HepG2 (cell line): ENCODE results near the gene ANKRD11. TPM values are rescaled to one million over a fixed set of nuclear protein-coding genes. Genes with fewer than 3 reads are reported as not detected.

Experiments
- ATAC-seq: fragments of 200-7000 bp; cut with Tn5 transposase; 3 replicates; pipeline ENCODE4 v1.9.1; 2020; ENCODE audit warnings: mild to moderate bottlenecking, moderate library complexity
- BruUV-seq: library from RNA; stranded (reverse); fragments of 400-500 nt; replicated peaks from 2 replicates; lab custom pipeline; 2021; lab: Mats Ljungman, UMichigan
- CTCF ChIA-PET: fragments of 300-600 bp; formaldehyde crosslinking; extraction: SDS; loops from one replicate; lab custom pipeline; 2021; ENCODE audit warnings: low total read pairs, inconsistent platforms, low intra/inter-chr PET ratio; lab: Yijun Ruan, JAX
- POLR2A ChIA-PET: fragments of 350-600 bp; sonication (Branson Sonifier 250); formaldehyde crosslinking; loops from one replicate; lab custom pipeline; 2020; ENCODE audit warnings: antibody characterized with exemption, inconsistent platforms; lab: Yijun Ruan, JAX
- DNase-seq: peaks from one replicate; pipeline ENCODE4 v3.0.0-alpha.2; 2015; ENCODE audit warnings: low spot score
- FAIRE-seq: peaks from 3 replicates; lab custom pipeline; 2011; peaks lifted over from hg19 to GRCh38; lab: Jason Lieb, UNC
- H2AFZ ChIP-seq: one replicate; pipeline ENCODE4 v1.6.1; 2011; ENCODE audit warnings: low read length, inconsistent platforms
- H3K27ac ChIP-seq: fragments of 300-600 bp; 3 replicates; pipeline ENCODE4 v1.8.0; 2011; ENCODE audit warnings: mixed run types, mild to moderate bottlenecking, mixed read lengths, low read length, inconsistent platforms; ENCODE audit not compliant: insufficient read depth; ENCODE audit errors: extremely low read length
- H3K27me3 ChIP-seq, 2 experiments: fragments of 200-600 bp in 1 of 2; 2 replicates in 1 of 2; 3 replicates in 1 of 2; pipeline versions ENCODE4 v1.6.0 to v1.8.0; 2011; ENCODE audit warnings: low read length in 2 of 2, mild to moderate bottlenecking in 2 of 2, moderate library complexity in 2 of 2, inconsistent platforms in 1 of 2; ENCODE audit not compliant: insufficient read depth in 2 of 2, control insufficient read depth in 1 of 2
- H3K36me3 ChIP-seq, 2 experiments: fragments of 200-600 bp in 1 of 2; replicated peaks in 1 of 2; 2 replicates in 1 of 2; 3 replicates in 1 of 2; pipeline versions ENCODE4 v1.5.1 to v1.8.0; 2011; ENCODE audit warnings: low read length in 2 of 2, inconsistent platforms in 1 of 2; ENCODE audit not compliant: insufficient read depth in 2 of 2, control insufficient read depth in 1 of 2
- H3K4me1 ChIP-seq: 2 replicates; pipeline ENCODE4 v1.5.1; 2012; ENCODE audit warnings: low read length, inconsistent platforms; ENCODE audit not compliant: insufficient read depth
- H3K4me2 ChIP-seq: 2 replicates; pipeline ENCODE4 v1.6.0; 2011; ENCODE audit warnings: low read depth, low read length, inconsistent platforms
- H3K4me3 ChIP-seq, 3 experiments: fragments of 200-600 bp in 1 of 3; sonication (generic), shearing (Covaris generic) in 1 of 3; replicated peaks in 1 of 3; 2 replicates each; pipeline ENCODE4 v1.5.1; 2011 to 2016; ENCODE audit warnings: low read length in 3 of 3, inconsistent platforms in 2 of 3, low read depth in 2 of 3, mild to moderate bottlenecking in 2 of 3, control low read depth in 1 of 3, mixed read lengths in 1 of 3; ENCODE audit not compliant: insufficient read depth in 1 of 3
- H3K79me2 ChIP-seq: one replicate; pipeline ENCODE4 v1.6.1; 2011; ENCODE audit warnings: low read length, inconsistent platforms; ENCODE audit not compliant: insufficient read depth
- H3K9ac ChIP-seq: 2 replicates; pipeline ENCODE4 v1.6.0; 2011; ENCODE audit warnings: mild to moderate bottlenecking, low read depth, low read length, inconsistent platforms; ENCODE audit not compliant: insufficient read depth
- H3K9me3 ChIP-seq: 2 replicates; pipeline ENCODE4 v1.5.1; 2012; ENCODE audit warnings: mild to moderate bottlenecking, low read length
- H4K20me1 ChIP-seq: 2 replicates; pipeline ENCODE4 v1.6.0; 2011; ENCODE audit warnings: inconsistent platforms, mild to moderate bottlenecking, low read length, moderate library complexity; ENCODE audit not compliant: insufficient read depth
- CBX1 ChIP-seq: IDR thresholded peaks from one replicate; pipeline ENCODE4 v1.6.1; 2016; ENCODE audit warnings: antibody characterized with exemption, low read depth
- KAT7 ChIP-seq: IDR thresholded peaks from 2 replicates; pipeline ENCODE4 v1.6.1; 2018; ENCODE audit warnings: borderline replicate concordance, missing compliant biosample characterization
- KDM1A ChIP-seq: IDR thresholded peaks from 2 replicates; pipeline ENCODE4 v1.6.1; 2016; ENCODE audit warnings: missing compliant biosample characterization
- RBM22 ChIP-seq: fragments of 200-400 bp; formaldehyde crosslinking; optimal IDR thresholded peaks from 2 replicates; pipeline ENCODE3; 2017; ENCODE audit warnings: mild to moderate bottlenecking, low read length, moderate library complexity
- SNAPC2 ChIP-seq: sonication (generic); formaldehyde crosslinking; IDR thresholded peaks from 2 replicates; pipeline ENCODE4 v1.8.1; 2022; ENCODE audit warnings: mild to moderate bottlenecking, missing genetic modification reagents
- ZBTB33 ChIP-seq: sonication (generic); formaldehyde crosslinking; IDR thresholded peaks from 2 replicates; pipeline ENCODE4 v1.4.0; 2020; ENCODE audit warnings: missing genetic modification reagents
- ZNF337 ChIP-seq: sonication (generic); formaldehyde crosslinking; IDR thresholded peaks from 2 replicates; pipeline ENCODE4 v1.5.1; 2020; ENCODE audit warnings: missing genetic modification reagents, low read depth, mild to moderate bottlenecking, borderline replicate concordance
- WGBS: methylation state at CpG from one replicate; pipeline ENCODE4 v1.1.6; 2017; ENCODE audit warnings: low lambda C conversion rate; 5-methylcytosine and 5-hydroxymethylcytosine counted together
- in situ Hi-C: cut with HindIII; loops from 2 replicates; pipeline ENCODE4 v1.10.0; 2017; ENCODE audit warnings: low pct_unique_long_range_greater_than_20kb; ENCODE audit not compliant: extremely low pct_ligation_motif_present
- intact Hi-C: fragments of 100-400 bp; cut with micrococcal nuclease; formaldehyde crosslinking; loops from one replicate; pipeline ENCODE4 v1.10.0; 2022; ENCODE audit not compliant: unreplicated experiment
- polyA plus RNA-seq, 8 experiments: library from polyadenylated mRNA; depleted of rRNA in 3 of 8; stranded (reverse) in 7 of 8; unstranded in 1 of 8; fragments of >200 nt; fragmentation: Illumina TruSeq in 4 of 8; extraction: Trizol in 4 of 8; gene quantifications; 2 replicates each; pipeline versions ENCODE4 v1.2.1 to v1.2.3, GENCODE V29; 2011 to 2016; ENCODE audit warnings: low read depth in 4 of 8, missing spikeins in 1 of 8, mixed read lengths in 1 of 8; ENCODE audit not compliant: insufficient read depth in 1 of 8
- total RNA-seq, 5 experiments: library from RNA; depleted of rRNA; stranded (reverse); fragments of >200 nt; fragmentation: Illumina TruSeq; extraction: Trizol; gene quantifications; 2 replicates each; pipeline ENCODE4 v1.2.3, GENCODE V29; 2016; ENCODE audit warnings: low read depth in 1 of 5
- TF ChIP-seq, protein P1 (sequence below): sonication (generic); formaldehyde crosslinking; IDR thresholded peaks from 2 replicates; pipeline ENCODE4 v1.5.0; 2020; ENCODE audit warnings: missing genetic modification reagents

The ANKRD11 gene
- total and polyA plus RNA-seq, 2 of the 13 experiments (the other 11 are each of a cell fraction or from before 2014, with no cell fraction given) = 21.4 to 38.4 TPM

DNA sequence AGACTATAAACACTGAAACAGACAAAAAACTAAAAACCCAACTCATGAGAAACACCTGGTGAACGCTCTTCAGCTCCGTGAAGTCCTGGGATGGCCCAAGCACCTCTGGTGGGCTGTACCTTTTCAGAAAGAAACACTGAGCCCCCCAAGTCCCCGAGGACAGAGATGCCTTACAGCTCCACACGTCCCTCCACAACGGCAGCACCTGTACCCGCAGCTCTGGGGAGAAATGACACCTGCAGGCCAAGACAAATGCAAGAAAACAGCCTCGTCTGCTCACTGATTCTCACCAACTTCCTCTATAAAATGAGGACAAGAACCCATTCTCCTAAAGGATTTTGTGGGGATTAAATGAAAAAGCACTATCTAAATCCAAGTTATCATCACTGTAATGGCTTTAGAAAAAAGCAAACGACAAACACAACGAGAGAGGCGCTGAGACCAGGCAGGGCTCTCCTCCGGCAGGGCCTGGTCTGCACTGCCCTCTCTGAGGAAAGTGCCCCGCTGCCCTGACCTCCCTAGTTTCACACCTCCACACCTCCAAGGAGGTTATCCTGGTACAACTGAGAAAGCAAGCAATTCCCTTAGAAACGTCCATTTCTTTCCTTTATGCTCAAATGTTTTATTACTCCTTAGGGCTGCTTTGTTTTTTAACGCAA lies 158.0 kb downstream of the ANKRD11 start:
- WGBS = 88% methylated on average over 14 of the region's 14 CpGs
- TF ChIP-seq KAT7 (no peak), RBM22 (peak; percentile 53)
- ATAC-seq (no peak), DNase-seq (no peak), FAIRE-seq (no peak)
- H3K9me3 ChIP-seq = no peaks in the 10 kb centered on the region
- H3K27ac ChIP-seq = no peak overlapping the region
- H3K79me2 ChIP-seq = peaks cover 95% of the 10 kb centered on the region
- H3K4me2 ChIP-seq = no peak overlapping the region
- H2AFZ ChIP-seq = no peak overlapping the region
- in situ Hi-C loops (no loop called here), intact Hi-C loops (loop anchor here (5.0 to 10.0 kb wide), 2 partner anchors 82 to 175 kb away; partner anchors contain the start of gene SPG7)
- no TSS peak for BruUV-seq
- no peak overlapping the region for H3K9ac ChIP-seq
- H4K20me1 ChIP-seq = peaks cover 65% of the 10 kb centered on the region
- POLR2A ChIA-PET = interaction anchor here (0.5 kb wide), 1 partner anchor 83 kb away, joined by 3 read pairs; no protein-coding TSS in a partner anchor
- CTCF ChIA-PET = no interaction called here
- no peaks in the 10 kb centered on the region for H3K27me3 ChIP-seq
- peaks cover 74% of the 10 kb centered on the region for H3K4me1 ChIP-seq
- H3K4me3 ChIP-seq = no peak overlapping the region
- H3K36me3 ChIP-seq = peaks cover 4 to 11% of the 10 kb centered on the region in 2 experiments; a peak in 4 of 5 replicates

DNA sequence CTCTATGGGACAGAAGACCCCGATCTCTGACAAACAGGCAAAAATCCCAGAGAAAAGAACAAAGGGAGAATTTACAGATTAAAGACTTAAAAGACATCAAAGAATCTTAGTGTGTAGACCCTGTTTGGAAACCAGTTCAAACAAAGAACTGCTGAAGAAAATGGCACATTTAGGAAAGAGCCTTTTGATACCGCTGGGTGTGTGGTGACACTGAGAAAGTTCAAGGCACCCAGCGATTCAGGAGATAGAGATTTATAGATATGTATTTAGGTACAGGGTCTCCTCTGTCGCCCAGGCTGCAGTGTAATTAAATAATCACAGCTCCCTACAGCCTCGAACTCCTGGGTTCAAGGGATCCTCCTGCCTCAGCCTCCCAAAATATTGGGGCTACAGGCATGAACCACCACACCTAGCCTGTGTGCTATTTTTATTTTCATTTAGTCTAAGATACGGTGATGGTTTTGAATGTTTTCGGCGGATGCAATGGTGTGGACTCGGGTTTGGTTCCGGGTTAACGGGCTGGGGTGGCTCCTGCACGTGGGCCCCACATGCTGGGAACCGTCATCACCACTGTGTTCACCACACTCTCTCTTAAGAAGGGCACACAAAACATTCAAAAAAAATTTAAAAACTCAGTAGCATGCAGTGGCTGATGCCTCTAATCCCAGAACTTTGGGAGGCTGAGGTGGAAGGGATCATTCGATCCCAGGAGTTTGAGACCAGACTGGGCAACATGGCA lies 158.8 kb downstream of the ANKRD11 start:
- ChIA-PET POLR2A (interaction anchor here (0.5 kb wide), 1 partner anchor 82 kb away, joined by 3 read pairs; no protein-coding TSS in a partner anchor), CTCF (no interaction called here)
- intact Hi-C loops (loop anchor here (5.0 to 10.0 kb wide), 2 partner anchors 83 to 176 kb away; partner anchors contain the start of gene SPG7), in situ Hi-C loops (no loop called here)
- H3K27me3 ChIP-seq = no peaks in the 10 kb centered on the region
- no TSS peak for BruUV-seq
- no peak overlapping the region for H3K9ac ChIP-seq
- FAIRE-seq (no peak), ATAC-seq (no peak), DNase-seq (no peak)
- H2AFZ ChIP-seq = no peak overlapping the region
- peaks cover 96% of the 10 kb centered on the region for H3K79me2 ChIP-seq
- WGBS = 92% methylated on average over 14 of the region's 14 CpGs
- H3K4me1 ChIP-seq = peaks cover 81% of the 10 kb centered on the region
- H4K20me1 ChIP-seq = peaks cover 69% of the 10 kb centered on the region
- H3K36me3 ChIP-seq = peaks cover 4 to 11% of the 10 kb centered on the region in 2 experiments; a peak in 4 of 5 replicates
- H3K4me3 ChIP-seq = no peak overlapping the region
- H3K4me2 ChIP-seq = no peak overlapping the region
- no peaks in the 10 kb centered on the region for H3K9me3 ChIP-seq
- H3K27ac ChIP-seq = no peak overlapping the region
- TF ChIP-seq ZBTB33 (peak; percentile 94), ZNF337 (CRISPR knock-in tag) (no peak), KDM1A (CRISPR knock-in tag) (no peak), SNAPC2 (CRISPR knock-in tag) (no peak), CBX1 (no peak)
- TF ChIP-seq, protein P1, sequence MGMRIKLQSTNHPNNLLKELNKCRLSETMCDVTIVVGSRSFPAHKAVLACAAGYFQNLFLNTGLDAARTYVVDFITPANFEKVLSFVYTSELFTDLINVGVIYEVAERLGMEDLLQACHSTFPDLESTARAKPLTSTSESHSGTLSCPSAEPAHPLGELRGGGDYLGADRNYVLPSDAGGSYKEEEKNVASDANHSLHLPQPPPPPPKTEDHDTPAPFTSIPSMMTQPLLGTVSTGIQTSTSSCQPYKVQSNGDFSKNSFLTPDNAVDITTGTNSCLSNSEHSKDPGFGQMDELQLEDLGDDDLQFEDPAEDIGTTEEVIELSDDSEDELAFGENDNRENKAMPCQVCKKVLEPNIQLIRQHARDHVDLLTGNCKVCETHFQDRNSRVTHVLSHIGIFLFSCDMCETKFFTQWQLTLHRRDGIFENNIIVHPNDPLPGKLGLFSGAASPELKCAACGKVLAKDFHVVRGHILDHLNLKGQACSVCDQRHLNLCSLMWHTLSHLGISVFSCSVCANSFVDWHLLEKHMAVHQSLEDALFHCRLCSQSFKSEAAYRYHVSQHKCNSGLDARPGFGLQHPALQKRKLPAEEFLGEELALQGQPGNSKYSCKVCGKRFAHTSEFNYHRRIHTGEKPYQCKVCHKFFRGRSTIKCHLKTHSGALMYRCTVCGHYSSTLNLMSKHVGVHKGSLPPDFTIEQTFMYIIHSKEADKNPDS (CRISPR knock-in tag) = no peak
